CMK (cell line): ENCODE results near the gene YY1AP1.
"Not testable (repeated sequence)": the region's sequence is repeated elsewhere in the genome, so short reads cannot be mapped to it uniquely, and the experiment has no call there.

Experiments used
- DNase-seq: peaks from one replicate; pipeline ENCODE4 v3.0.0-alpha.2; 2010; ENCODE audit warnings: low read depth

The YY1AP1 gene

DNA sequence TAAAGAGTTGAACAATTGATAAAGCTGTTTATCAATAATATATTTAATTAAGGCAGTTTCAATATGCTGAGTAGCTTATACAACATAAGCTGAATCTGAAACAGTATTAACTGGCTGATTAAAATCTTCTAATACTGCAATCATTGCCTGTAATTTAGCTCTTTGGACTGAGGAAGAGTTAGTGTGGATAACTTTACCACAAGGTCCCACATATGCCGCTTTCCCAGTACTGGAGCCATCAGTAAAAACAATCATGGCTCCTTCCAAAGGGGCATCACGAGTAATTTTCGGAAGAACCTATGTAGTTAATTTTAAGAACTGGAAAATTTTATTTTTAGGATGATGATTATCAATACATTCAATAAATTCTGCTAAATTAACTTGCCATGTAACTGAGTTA, 7.0 kb upstream of the YY1AP1 start:
- DNase-seq = no peak

DNA sequence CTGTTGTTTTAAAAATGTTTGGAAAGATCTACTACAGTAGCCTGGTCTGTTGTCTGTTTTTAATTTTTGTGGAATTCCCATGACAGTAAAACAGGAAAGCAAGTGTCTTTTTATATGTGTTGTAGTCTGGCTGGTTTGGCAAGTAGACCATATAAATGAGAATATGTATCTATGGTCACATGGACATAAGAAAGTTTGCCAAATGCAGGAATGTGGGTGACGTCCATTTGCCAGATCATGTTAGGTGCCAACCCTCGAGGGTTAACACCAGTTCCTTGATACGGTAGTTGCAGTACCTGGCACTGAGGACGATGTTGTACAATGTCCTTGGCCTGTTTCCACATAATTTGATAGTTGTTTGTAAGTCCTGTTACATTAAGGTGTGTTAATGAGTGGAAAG, 6.5 kb upstream of the YY1AP1 start:
- no peak for DNase-seq

DNA sequence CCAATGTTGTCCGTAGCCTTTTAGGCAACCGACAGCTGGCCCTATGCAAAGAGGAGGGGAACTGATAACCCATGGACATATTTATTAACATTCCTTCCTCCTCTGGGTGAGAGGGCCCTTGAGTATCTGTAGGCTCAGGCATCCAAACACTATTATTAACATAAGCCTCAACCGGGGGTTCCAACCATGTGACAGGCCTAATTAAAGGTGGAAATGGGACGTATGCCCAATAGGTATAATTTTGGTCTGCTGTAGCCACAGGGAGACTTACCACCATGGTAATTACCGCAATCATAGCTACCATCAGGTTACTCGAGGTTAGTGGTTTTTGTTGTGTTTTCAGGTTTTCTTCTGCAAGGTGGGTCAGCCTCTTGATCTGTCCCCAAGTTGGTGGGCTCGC, 5.6 kb upstream of the YY1AP1 start:
- DNase-seq = no peak

DNA sequence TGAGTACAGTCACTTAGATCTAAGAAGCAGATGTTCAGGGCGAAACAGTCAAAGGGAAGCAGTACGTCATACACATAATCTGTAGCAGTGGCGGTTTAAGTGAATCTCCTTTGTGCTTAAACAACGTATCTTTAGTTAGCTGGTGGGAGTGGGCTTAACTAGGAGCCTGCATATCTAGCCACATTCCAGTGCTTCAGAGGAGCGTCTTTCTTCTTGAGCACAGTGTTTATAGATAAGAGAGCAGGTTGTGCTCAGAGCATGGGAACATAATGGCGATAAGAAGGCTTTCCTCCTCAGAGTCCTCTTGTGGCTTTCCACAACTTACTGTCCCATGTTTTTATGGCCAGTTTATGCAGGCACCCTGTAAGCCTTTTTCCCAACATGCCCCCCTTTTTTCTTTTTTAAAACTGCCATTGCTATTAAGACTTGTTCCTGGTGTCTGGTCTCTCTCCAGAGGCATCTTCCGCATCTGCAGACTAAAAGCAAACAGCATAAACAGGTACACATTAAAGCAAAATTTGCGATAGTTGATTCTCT, 3.5 kb upstream of the YY1AP1 start:
- DNase-seq = no peak

DNA sequence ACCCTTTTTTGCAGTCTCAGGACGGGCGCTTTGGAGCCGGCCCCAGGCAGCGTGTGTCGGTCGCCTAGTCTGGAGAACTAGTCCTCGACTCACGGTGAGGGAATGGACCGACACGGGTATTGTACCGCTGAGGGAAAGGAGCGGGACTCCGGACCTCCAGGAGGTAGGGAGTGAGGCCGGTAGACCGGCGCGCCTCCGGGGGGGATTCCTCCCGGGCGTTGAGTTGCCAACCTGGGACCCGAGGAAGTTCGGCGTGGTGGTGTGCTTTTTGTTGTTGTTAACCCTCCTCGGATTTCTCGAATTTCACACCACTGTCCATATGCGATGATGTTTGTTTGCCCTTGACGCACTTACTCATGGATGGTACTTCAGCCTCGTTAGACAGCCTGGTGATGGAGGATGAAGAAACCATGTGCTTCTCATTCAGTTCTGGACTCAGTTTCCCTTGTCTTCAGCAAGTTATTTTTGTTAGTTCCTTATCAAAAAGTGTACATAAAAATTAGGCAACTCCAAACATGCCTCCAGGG, 570 bp upstream of the YY1AP1 start, which contains the start of gene DAP3:
Gene DAP3, plus strand, starts transcription at position 11 of the 527 bp plus-strand sequence. CDS start 20,689 bp downstream, outside the sequence.
- not testable (repeated sequence) for DNase-seq

DNA sequence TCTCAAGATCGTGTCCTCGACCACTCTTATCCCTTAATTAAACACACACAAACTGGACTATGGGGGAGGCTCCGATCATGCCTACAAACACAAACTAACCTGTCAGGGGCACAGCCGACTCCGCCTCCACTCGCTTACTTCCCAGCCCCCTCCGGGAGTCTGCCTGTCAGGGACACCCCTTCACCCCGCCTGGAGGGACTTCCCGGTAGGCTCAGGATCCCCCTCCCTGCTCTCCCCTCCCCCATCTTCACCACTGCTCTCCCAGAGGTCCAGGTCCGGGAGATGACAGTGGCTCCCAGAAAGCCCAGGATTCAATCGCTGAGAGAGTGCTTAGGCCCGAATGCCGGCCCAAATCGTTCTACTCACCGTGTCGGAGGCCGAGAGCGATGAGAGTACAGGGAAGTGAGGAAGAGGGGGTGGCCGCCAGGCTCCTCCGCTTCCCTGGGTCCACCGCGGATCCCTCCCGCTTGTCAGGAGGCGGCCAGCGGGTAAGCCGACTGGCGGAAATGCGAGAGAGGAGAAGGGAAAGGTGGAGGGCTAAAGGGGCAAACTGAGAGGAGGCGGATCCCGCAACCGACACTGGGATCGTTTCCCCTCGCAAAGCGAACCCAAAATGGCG, 760 bp downstream of the YY1AP1 start:
- DNase-seq = not testable (repeated sequence)

DNA sequence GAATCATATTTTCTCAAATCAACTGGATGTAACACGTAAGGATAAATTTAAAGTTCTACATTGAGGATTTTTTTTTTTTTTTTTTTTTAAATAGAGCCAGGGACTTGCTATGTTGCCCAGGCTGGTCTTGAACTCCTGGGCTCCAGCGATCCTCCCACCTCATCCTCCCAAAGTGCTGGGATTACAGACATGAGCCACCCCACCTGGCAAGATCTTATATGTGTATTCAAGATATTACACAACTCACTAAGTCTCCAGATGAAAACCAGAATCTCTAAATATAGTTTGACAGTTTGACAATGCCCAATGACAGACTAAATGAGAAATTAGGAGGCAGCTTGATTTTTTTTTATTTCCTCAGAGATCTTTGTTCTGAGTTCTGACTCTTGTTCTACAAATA, 6.8 kb downstream of the YY1AP1 start:
- DNase-seq = no peak

DNA sequence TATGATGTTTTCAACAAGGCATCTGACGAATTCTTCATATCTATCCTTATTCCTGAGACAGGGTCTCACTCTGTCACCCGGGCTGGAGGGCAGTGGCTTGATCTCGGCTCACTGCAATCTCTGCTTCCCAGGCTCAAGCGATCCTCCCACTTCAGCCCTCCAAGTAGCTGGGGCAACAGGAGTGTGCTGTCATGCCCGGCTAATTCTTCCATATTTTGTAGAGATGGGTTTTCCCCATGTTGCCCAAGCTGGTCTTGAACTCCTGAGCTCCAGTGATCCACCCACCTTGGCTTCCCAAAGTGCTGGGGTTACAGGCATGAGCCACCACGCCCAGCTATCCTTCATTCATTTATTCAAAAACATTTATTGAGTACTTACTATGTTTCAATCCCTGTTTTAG, 8.0 kb downstream of the YY1AP1 start:
- no peak for DNase-seq

DNA sequence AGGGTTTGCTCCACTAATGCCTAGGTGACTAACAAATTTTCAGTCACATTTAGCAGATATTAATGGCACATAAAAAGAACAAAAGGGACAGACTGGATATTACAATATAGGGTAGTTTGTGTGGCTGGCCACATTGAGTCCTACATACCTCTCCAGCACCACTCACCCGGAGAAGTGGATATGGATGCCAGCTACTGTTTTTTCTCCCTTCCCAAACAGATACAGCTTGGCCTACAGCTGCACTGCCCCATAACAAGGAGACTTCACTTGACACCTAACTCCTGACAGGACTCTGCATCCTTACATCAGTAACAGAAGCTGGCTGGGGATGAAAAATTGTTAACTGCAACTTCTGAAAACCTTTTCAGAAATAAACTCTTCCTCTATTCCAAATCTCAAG, 9.6 kb downstream of the YY1AP1 start:
- not testable (repeated sequence) for DNase-seq

DNA sequence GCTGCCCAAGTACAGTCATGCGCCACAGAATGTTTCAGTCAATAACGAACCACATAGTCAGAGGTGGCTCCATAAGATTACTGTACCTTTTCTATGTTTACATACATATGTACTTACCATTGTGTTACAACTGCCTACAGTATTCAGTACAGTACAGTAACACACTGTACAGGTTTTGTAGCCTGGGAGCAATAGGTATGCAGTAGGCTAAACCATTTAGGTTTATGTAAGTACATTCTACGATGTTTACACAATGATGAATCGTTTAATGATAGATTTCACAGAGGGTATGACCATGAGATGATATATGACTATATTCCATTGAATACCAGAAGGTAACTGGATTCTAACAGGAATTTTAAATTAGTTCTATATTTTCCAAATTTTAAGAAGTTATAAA, 10.5 kb downstream of the YY1AP1 start:
- no peak for DNase-seq

DNA sequence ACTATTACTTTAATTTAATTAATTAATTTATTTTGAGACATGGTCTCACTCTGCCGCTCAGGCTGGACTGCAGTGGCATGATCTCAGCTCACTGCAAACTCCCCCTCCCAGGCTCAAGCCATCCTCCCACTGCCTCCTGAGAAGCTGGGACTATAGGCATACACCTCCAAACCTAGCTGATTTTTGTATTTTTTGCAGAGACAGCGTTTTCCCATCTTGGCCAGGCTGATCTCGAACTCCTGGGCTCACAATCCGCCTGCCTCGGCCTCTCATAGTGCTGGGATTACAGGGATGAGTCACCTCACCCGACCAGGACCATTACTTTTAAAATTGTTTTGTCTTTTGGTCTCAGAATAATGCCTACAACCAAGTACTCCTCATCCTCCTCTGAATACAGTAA, 15.6 kb downstream of the YY1AP1 start:
- no peak for DNase-seq

DNA sequence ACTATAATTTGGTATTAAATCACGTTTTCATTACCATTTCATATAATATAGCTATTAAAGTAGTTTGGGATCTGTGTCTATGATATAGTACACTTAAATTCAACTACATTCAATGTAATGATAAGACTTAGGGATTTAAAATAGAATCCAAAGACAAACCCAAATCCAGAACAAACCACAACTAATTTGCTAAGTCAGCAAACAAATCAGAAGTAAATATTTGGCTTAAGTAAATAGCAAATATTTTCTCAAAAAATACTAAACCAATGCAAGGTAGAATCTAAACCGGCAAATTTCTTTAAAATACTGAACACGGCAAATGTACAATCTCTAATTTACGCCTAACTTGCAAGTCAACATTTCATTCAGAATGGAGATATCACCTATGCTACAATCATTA, 16.8 kb downstream of the YY1AP1 start:
- no peak for DNase-seq

DNA sequence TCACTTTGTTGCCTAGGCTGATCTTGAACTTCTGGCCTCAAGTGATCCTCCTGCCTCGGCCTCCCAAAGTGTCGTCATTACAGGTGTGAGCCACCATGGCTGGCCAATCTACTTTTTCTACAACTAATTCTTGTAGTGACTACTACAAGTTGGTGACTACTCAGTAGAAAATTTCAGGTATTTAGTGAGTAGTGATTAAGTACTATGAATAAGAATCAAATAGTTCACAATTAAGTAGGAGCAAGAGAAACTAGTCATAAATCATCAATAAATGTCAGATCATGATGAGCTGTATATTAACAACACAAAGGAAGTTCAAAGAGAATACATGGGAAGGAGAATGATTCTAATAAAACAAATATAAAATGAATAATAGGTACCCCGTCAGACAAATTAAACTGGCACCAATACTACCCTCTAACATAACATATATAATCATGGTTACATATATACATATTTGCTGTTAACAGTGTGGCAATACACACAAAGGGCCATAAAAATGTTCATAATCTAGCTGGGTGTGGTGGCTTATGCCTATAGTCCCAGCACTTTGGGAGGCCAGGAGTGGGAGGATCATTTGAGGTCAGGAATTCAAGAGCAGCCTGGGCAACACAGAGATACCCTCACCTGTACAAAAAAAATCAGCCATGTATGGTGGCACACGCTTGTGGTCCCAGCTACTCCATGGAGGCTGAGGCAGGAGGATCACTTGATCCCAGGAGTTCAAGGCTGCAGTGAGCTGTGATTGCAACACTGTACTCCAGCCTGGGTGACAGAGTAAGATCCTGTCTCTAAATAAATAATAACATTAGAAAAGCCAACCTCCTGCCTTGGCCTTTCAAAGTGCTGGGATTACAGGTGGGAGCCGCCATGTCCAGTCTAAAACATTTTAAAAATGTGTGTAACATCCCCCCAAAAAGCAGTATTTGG, 19.1 kb downstream of the YY1AP1 start:
- no peak for DNase-seq

DNA sequence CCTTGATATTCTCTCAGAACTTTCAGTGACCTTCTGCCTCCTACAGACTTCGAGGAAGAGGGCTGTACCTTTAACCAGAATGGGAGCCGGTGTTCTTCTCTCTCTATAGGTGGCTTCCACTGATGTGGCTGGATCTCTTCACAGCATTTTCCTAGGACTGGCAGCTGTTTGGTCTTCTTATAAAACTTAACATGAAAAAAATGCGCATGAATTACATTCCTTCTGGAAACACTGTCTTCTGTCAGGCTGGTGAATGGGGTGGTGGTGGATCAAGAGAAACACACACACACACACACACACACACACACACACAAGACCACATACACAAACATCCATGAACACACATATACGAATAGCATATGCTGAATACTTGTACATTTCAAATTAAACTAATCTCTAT, 27.3 kb downstream of the YY1AP1 start:
- DNase-seq = not testable (repeated sequence)

DNA sequence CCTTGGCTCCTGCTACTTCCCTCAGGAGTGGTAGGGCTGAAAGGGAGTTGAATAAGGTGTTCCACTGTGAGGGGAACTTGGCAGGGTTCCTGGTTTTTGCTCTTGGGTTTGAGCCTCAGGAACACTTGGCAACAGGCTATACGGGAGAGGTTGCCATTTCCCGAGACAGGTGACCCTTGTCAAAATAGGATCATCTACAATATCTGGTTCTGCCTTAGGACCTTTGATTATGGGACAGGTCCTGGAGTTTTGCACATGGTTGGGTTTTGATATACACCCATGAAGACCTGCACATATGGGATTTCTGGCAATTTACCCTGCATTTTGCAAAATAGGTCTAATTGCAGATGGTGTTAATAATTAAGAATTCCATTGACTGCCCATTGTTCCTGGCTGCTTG, 31.1 kb downstream of the YY1AP1 start:
- no peak for DNase-seq

DNA sequence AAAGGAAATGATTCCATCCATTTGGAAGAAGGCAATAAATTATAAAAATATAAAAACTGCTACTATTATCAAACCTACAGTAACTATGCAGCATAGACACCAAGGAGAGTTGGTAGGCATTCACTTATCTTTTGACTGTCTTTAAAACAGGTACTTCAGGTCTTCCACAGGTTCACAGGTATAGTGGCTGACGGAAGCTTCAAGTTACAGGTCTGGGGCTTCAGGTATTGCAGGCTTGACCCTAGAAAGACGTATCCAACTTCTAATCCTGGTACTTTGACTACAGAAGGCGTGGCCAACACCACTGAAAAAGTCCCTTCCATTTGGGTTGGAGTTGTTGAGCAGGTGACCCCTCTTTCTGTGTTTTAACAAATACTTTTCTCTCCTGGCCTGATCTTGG, 35.6 kb downstream of the YY1AP1 start:
- DNase-seq = no peak

DNA sequence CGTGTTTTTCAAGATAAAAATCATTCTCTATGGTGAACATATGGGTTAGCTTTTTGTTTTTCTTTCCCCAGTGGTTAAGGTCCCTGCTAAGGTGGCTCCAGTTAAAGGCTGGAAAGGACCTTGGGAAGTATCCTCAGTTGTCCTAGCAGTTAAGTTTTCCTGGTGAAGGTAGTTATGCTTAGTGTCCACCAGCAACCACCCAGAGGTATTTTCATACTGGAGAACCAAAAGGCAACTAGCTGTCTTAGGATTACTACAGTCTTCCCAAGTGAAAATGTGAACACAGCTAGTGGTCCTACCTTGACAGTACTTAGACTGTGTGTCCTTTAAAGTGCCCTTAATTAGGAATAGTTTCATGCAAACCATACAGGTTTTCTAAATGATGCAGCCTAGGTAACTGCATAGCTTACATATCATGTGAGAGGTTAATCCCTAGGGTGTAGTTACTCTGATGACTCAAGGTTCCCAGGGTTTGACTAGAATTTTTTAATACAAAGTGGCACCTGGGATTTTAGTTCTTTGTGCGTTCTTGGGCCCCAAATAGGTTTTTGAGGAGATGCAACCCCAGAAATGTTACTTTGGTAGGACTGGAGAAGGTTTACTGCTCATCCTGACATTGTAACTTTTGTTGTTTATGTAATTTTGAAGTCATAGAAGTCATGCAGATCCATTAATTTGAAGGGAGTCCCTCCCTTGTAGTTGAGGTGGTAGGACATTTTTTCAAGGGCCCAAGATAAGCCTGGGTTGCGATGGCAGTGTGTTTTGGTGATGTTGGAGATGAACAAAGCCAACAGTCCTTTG, 36.5 kb downstream of the YY1AP1 start:
- no peak for DNase-seq

DNA sequence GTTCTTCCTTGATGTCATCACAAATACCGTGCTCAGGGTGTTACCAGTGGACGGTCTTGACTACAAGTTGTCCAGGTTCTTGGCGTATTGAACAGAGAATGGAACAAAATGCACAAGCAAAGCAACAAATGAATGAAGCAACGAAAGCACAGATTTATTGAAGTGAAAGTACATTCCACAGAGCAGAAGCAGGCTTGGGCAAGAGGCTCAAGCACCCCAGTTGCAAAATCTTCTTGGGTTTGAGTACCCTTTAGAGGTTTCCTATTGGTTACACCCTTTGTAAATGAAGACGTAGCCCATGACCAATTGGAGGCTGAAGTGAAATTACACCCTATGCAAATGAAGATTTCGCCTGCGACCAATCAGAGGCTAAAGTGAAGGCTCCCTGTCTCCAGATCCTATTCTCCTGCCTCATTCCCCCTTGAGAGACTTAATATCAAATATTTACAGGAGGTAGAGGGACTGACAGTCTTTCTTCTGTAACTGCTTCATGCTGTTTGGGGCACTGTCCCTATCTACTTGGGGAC, 38.3 kb downstream of the YY1AP1 start:
- DNase-seq = no peak

DNA sequence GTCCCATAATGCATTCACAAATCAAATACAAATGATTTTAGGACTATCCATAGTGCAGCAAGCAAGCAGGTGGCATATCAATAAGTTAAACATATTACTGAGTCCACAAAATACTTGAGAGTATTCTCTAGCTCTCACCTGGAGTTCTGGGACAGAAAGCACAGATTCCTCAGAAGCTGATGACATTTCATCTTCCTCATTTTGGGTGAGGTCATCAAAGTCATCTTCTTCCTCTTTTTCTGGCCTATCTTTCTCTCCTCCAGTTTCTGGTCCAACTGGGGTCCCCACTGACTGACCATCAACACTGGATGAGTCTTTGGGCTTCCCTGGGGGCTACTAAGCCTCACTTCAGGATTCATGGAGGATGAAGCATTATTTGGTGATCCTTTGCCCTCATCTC, 38.9 kb downstream of the YY1AP1 start:
- DNase-seq = no peak

DNA sequence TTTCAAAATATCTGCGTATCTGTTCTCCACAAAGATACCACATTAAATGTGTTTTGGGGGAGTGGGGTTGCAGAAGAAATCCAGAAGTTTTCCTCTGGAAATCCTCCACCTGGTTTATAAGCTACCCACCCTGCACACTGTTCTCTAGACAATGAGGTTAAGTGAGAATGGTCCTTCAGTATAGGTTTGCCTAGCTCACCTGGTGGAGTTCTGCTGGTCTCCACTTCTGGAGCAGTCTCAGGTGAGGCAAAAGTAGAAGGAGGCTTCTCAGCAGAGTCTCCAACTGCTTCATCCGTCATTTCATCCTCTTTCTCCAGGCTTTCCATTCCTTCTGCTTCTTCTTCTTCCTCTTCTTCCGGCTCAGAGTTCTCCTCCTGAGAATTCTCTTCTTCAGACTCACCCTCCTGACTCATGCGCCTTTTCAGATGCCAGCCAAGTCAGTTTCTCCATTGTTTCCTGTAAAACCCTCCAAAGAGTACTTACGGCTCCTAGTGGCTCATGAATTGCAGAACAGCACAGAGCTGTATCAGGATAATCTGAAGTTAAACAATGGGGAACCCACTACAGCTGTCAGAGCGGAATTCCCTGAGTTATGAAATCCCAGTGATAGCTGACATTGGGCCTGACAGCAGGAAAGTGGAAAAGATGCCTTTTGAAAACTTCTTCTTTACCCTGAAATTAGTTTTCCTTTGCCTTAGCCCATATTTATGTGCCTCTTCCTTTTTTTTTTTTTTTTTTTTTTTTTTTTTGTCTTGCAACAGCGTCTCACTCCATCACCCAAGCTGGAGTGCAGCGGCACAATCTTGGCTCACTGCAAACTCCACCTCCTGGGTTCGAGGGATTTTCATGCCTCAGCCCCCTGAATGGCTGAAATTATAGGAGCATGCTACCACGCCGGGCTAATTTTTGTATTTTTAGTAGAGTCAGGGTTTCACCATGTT, 40.1 kb downstream of the YY1AP1 start:
- DNase-seq = no peak

DNA sequence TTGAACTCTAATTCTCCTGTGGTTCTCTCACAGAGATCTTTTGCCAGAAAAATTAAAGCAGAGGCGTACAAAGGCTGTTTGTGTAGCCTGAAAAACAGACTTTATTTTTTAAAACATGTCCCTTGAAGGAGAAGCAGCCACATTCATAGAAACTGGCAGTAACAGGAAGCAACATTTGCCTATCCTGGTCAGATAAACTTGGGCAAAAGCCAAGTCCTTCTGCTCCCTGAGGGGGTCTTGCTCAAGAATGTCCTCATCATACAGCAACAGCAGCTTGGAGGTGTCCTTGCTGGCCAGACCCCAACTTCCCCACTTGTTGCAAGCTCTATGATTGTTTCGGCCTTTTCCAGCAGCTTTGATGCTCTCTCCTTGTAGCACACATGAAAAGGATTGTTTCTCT, 42.3 kb downstream of the YY1AP1 start:
- peak; percentile 8 for DNase-seq
